A673 (cell line): ENCODE measurements around the gene LIPI.

Experiments
- EZH2 ChIP-seq: fragments of 200-600 bp; sonication (generic); IDR thresholded peaks from 2 replicates; pipeline ENCODE4 v1.6.1; 2017; ENCODE audit warnings: borderline replicate concordance, low read depth, mild to moderate bottlenecking, mixed read lengths, antibody characterized with exemption, low read length; ENCODE audit not compliant: poor library complexity, severe bottlenecking
- TF ChIP-seq, protein P1 (sequence below): fragments of 300-800, 200-600 bp; sonication (generic); conservative IDR thresholded peaks from 2 replicates; pipeline ENCODE4 v1.5.1; 2017; ENCODE audit warnings: low read depth, mild to moderate bottlenecking, antibody characterized with exemption, low read length, moderate library complexity, mixed read lengths

DNA sequence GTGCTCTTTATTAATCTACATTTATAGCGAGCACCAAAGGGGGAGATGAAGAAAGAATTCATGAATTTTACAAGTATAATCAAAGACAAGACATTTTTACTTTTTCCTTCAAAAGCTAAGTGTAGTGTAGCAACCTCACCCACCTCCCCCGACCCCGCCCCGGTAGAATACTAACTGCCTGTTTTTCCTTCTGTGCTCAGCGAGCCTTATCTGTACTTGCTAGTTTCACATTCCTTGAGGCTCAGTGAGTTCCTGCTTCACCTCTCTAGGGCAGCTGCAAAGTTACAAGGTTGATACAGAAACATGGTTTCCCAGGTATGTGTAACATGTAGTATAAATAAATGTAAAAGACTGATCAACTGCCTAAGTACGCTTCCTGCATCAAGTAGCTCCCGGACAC lies 86.5 kb downstream of the LIPI start:
- TF ChIP-seq EZH2 = no peak
- TF ChIP-seq, protein P1, sequence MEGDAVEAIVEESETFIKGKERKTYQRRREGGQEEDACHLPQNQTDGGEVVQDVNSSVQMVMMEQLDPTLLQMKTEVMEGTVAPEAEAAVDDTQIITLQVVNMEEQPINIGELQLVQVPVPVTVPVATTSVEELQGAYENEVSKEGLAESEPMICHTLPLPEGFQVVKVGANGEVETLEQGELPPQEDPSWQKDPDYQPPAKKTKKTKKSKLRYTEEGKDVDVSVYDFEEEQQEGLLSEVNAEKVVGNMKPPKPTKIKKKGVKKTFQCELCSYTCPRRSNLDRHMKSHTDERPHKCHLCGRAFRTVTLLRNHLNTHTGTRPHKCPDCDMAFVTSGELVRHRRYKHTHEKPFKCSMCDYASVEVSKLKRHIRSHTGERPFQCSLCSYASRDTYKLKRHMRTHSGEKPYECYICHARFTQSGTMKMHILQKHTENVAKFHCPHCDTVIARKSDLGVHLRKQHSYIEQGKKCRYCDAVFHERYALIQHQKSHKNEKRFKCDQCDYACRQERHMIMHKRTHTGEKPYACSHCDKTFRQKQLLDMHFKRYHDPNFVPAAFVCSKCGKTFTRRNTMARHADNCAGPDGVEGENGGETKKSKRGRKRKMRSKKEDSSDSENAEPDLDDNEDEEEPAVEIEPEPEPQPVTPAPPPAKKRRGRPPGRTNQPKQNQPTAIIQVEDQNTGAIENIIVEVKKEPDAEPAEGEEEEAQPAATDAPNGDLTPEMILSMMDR = no peak
